Heart left ventricle (tissue), 13 donors: Measurements from ENCODE around the gene GLUD1.

ENCODE experiments used
- CTCF ChIP-seq, 12 donors: fragments of 200-600 bp; sonication (generic) in 4 of 12; IDR thresholded peaks; one replicate each; pipeline versions ENCODE4 v1.5.0 to v1.8.0; 2018 to 2022; ENCODE audit warnings: antibody characterized with exemption in 12 of 12, mild to moderate bottlenecking in 5 of 12
- POLR2A ChIP-seq, 2 donors: fragments of 450-650 bp; IDR thresholded peaks; one replicate each; pipeline ENCODE4 v1.6.1; 2017; ENCODE audit warnings: antibody characterized with exemption in 2 of 2, mild to moderate bottlenecking in 2 of 2, moderate library complexity in 2 of 2
- donor health status: ischemic (EF 13 %, LVEDD 7.1; RV severe dilation, severe dysfunction).
- donor health status: DM: no; HTN: yes; CAD: no.
- donor health status: DM: no; HTN: no; CAD: no.
- donor health status: ischemic (EF 25% LVEDD 6.9; RV normal size, moderate dysfunction).
- donor health status: ischemic (EF 25% LVEDD 5.7; RV mildly dilated, moderate dysfunction).
- donor health status: ischemic (EF 35%, LVEDD 5.7; RV mildly dilated, moderate dysfunction).
- donor health status: nonischemic (EF 11% LVEDD 7.7; RV severe dilation, severe dysfunction).
- donor health status: DM: yes; HTN: yes; CAD: no.
- donor health status: PGD.
- donor health status: ischemic (EF 29% LVEDD 5.4; RV normal size, mild dysfunction).
- donor health status: nonischemic (EF 23%, LVEDD 6.1; RV moderate dilation, normal function).

- no peak for TF ChIP-seq CTCF (IDR thresholded peaks at IDR 0.05)
- no peak for TF ChIP-seq POLR2A (IDR thresholded peaks at IDR 0.05)
These were observed 22.2 kb downstream of the GLUD1 start for GRCh38 chr10:87072449-87072848.
